IPS-18c (cell line): Measurements from ENCODE around the gene ATP5MG.
A peak's percentile ranks its signal among the peaks of the same experiment; 100 is the strongest.

Source experiments
- H3K4me3 ChIP-seq: 2 replicates; pipeline ENCODE4 v1.7.0; 2013; ENCODE audit warnings: low read depth, mild to moderate bottlenecking, low read length, moderate library complexity; ENCODE audit not compliant: insufficient read depth
- H3K9me3 ChIP-seq: one replicate; pipeline ENCODE4 v1.6.1; 2013; ENCODE audit warnings: mild to moderate bottlenecking, low read length, moderate library complexity; ENCODE audit not compliant: control insufficient read depth, insufficient read depth

The ATP5MG gene

DNA sequence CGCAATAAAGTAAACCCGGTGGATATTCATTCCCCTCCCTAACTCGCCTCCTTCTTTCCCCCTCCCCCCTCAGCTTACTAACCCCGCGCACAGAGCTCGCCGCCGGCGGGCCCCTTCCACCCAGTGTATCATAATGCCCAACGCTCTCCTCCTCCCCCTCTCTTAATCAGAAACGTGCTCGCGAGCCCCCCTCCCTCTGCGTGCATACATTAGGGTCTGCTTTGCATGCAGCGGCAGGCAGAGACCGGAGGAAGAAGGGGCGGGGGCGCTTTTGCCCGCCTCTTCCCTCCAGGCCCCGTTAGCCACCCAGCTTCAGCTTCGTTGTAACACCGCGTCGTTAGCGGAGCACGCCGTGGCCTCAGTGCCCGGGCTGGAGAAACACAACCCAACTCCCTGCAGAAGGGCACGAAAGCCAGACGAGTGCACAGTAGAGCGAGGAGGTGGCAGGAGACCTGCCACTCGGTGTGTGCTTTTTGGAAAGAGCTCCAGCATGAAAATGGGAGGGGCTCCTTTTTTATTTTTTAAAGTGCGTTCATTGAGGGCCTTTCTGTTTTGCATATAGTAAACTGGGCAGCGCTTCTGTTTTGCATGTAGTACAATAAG is 34.0 kb downstream of the ATP5MG start:
- Histone ChIP-seq H3K9me3 (no peaks in the 10 kb centered on the region), H3K4me3 (peak overlapping the region; percentile 87)

DNA sequence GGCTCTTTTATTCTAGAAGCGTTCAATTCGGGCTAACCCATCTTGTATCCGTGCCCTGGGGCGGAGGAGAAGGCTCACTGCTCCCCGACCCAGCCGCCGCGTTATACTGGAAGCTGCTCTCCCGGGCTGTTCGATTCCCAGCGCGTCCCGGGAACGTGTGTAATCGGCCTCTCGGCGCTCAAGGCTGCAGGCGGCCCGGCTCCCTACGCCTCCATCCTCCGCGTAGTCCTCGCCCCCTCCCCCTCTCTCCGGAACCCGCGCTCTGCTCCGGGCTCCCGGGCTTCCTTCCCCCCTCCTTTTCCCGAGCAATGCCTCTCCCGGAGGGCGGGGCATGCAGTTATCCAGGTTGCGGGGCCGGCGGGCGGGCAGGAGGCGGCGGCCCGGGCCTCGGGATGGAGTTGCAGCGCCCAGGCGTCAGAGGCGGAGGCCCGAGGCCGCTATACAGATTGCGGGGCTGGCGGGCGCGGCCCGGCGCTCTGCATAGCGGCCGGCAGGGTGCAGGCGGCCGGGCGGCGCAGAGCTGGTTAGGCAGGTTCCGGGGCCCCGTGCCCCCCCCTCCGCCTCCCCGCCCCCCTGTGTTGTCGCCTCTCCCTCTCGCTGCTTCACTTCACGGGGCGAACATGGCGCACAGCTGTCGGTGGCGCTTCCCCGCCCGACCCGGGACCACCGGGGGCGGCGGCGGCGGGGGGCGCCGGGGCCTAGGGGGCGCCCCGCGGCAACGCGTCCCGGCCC is 34.7 kb downstream of the ATP5MG start, which contains the start of gene KMT2A:
TSS of gene KMT2A (plus strand) at position 600 of the 732 bp plus-strand sequence. CDS start at position 621, 21 bp downstream.
- peak within 1 kb of the TSS; percentile 87 for H3K4me3 ChIP-seq
- H3K9me3 ChIP-seq: no peaks in the 10 kb centered on the region

DNA sequence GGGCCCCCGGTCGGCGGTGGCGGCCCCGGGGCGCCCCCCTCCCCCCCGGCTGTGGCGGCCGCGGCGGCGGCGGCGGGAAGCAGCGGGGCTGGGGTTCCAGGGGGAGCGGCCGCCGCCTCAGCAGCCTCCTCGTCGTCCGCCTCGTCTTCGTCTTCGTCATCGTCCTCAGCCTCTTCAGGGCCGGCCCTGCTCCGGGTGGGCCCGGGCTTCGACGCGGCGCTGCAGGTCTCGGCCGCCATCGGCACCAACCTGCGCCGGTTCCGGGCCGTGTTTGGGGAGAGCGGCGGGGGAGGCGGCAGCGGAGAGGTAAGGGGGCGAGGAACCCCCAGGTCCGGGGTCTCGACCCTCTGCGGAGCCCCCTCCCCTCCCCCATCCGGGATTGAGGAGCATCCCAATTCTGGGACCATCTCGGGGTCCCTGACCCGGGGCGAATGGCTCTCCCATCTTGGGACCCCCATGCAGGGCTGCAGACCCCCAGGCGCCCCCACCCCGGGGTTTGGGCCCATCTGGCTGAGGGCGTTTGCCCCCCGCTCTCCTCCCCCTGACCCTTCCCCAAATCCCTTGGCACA is 35.3 kb downstream of the ATP5MG start:
- Histone ChIP-seq H3K9me3 (no peaks in the 10 kb centered on the region), H3K4me3 (peak overlapping the region; percentile 83)

DNA sequence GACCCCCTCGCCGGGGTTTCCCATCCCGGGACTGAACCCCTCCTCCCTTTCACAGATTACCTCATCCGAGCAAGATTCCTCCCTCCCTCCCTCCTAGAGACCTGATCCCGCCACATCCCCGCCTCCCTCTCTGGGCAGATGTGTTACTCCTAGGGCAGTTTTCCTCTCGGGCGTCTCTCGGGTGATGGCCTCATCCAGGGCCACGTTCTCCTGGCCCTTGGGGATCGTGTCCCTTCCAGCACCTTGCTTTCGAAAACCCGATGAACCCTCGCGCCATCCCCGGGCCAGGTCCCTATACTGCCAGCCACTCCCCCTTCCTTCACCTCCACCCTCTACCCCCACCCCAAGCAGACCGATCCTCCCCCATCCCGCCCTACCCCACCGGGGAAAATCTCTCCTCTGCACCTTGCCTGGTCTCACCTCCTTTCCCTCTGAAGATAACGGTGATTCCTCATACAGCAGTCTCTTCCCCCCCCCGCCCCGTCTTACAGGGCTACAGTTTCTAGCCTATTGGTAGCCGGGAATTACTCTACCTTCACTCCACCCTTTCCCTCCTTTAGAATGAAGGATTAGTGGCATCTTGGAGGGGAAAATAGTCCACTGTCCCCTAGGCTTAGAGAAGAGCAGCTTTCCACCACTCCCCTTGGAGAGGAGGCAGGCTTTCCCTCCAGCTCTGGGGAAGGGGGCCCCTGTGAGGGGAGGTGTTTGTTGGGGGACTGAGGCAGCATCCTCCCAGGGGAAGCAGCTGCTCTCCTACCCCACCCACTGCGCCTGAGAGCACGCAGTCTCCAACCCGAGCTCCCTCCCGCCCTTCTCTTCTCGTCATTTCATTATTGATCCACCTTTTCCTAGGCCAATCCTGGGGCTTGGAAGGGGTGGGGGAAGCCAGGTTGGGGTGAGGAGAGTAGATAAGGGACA is 36.1 kb downstream of the ATP5MG start:
- peak overlapping the region; percentile 83 for H3K4me3 ChIP-seq
- no peaks in the 10 kb centered on the region for H3K9me3 ChIP-seq

DNA sequence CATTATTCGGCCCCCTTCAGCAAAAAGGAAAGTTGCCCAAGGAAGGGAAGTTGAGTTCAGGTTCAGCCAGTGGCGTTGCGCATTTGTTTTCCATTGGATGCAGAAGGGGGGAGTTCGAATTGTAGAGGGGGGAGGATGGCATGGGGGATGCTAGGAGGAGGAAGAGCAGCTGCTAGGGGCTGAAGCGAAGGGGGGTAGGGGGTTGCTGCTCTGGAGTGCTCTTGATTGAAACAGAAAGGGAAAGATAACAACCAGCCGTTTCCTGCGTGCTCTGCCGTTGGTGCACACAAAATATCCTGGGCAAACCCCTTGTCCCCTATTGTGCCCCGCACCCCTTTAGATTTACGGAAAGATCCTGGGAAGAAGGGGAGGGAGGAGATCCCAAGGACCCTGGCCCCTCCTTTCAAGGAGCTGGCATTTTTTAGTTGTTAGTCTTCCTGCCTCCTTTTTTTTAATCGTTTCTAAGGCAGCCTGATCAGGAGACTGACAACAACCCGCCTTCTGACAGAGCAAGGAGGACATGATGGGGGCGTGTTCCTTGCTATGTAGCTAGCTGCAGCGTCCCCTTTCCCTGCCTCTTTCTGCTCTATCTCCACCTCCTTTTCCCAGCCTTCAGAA is 37.0 kb downstream of the ATP5MG start:
- peak overlapping the region; percentile 83 for H3K4me3 ChIP-seq
- H3K9me3 ChIP-seq: no peaks in the 10 kb centered on the region

DNA sequence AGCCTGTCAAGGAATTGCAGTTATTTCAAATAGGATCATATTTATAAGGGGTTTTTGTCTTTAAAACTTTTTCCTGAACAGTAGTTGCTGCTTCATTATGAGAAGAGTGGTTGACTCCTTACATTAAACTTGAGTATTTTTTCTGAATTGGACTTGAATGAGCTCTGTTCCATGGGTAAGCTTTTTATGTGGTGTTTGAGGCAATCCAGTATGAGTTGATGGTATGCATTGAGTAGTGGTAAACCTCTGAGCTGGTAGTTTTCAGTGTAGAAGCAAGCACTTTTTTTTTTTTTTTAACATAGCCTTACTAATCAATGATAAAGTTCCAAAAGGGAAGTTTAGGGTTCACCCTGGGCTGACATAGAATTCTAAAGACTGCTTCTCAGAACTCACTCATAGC is 38.2 kb downstream of the ATP5MG start:
- Histone ChIP-seq H3K9me3 (no peaks in the 10 kb centered on the region), H3K4me3 (no peak overlapping the region)

DNA sequence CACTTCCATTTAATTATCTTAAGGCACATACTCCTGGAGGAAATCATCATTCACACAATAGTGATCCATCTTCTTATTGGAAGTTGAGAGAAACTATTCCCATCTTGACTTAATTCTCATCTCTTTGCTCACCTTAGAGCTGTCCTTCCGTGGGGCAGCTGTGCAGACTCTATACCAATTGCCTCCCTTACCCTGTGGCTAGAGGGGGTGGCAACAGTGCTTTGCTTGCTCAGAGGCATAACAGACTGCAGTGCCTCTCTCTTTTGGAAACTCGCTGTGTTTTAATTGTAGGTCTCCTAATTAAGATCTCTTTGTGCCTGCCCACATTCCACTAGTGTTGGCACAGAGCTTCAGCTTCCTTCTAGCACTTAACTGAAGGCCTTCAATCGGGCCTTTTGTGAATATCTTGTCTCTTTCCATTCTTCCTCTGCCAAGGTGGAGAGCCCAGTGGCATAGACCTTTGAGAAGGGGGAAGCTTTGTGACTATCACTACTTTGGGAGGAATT is 40.4 kb downstream of the ATP5MG start:
- no peak overlapping the region for H3K4me3 ChIP-seq
- no peaks in the 10 kb centered on the region for H3K9me3 ChIP-seq

DNA sequence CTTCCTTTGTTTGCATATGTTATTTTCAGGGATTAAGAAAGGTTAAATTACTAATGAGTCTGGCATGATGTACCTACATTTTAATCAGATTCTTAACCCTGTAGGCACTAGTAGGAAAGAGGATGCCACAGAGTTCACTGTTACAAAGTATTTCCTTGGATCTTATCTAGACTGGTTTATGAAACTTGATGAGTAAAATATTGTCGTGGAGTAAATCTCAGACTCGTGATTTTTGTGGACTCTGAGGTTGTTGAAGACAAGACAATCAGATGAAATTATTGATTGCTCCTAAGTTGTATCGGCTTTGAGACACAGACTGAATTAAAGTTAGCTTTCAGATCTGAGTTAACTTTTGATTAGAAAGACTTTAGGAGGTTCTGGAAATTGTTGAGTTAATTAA is 40.9 kb downstream of the ATP5MG start:
- no peaks in the 10 kb centered on the region for H3K9me3 ChIP-seq
- H3K4me3 ChIP-seq: no peak overlapping the region

DNA sequence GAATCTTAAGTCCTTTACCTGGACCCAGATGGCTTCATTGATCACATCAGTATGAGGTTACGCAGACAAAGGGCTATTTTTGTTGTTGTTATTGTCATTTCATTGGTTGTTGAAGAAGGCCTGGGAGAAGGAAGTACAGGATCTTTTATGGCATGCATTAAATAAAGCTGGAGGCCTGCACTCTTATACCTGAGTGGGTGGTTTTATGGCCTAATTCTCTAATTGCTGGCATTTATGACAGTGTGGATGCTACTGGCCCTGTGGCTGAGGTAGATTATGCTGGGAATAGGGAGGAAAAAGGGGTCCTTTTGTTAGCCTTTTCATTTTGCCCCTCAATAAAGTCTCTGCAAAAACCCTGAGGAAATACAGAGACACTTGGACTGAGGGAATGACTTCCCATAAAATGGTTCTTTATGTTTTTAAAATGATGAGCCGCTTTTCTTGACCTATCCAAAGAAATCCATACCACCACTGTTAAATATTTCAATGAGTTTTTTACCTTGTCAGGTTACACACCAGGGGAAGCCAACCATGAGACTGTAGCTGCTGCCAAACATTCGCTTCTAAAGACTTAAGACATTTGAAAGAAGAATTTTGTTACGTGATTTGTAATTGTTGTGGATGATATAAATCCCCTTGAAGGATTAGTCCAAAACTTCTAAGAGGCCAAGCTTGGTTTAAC is 41.6 kb downstream of the ATP5MG start:
- Histone ChIP-seq H3K4me3 (no peak overlapping the region), H3K9me3 (no peaks in the 10 kb centered on the region)

DNA sequence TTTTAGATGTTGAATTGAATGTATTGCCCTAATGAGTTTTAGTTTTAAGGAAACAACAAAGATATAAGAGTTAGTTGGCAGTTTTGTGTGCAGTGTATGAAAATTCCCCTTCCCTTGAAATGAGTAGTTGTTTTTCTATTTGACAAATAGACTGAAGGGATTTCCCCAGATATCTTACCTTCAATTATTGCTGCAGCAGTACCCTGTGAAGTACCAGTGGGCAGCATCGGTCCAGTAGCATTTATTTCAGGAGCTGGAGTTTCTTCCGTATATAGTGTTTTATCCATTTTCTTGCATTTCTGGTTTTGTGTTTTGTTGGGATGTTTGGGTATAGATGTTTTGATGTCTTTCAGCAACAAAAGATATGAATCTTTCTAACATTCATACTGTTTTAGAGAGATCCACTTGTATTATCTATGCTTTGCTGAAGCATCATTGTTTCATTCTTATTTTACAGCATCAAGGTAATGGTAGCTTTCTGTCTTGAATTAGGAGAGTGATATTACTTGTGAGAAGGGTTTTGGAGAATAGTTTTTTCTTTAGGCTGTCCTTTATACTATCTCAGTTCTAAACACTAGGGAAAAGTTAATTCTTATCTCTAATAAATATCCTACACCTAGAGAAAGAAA is 42.3 kb downstream of the ATP5MG start:
- no peaks in the 10 kb centered on the region for H3K9me3 ChIP-seq
- no peak overlapping the region for H3K4me3 ChIP-seq

DNA sequence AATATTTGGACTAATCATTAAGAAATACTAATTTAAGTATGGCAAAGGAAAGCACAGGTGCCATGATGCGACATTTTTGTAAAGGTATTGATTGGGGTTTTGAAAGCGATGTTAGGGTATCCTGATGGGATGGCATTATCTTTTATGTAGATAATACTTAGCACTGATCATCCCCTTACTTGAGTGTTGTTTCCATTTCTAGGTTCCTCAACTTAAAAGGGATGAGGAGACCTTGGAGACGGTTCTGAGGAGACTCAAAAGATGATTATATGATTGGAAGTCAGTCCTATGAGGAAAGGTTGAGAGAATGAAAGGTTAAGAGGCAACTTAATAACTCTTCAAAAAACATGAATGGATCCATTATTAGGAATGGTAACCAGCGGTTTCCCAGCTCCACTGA is 46.0 kb downstream of the ATP5MG start:
- H3K9me3 ChIP-seq: no peaks in the 10 kb centered on the region
- no peak overlapping the region for H3K4me3 ChIP-seq

DNA sequence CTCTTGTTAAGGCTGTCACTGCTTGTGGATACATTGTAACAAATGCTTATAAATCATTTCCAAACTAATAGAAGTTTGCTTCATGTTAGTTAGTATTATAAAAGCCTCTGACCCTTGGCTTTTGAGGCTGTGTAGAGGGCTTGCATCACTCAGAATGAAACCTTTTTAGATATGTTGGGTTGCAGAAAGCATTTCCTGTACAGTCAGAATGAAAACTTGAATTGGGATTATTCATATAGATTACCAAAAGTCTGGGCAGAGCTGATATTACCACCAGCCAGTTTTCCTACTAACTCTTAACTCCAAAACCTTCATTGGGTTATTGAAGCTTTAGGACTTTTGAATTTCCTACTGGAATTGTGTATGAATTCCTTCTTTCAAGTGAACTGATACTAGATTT is 46.9 kb downstream of the ATP5MG start:
- Histone ChIP-seq H3K9me3 (no peaks in the 10 kb centered on the region), H3K4me3 (no peak overlapping the region)

DNA sequence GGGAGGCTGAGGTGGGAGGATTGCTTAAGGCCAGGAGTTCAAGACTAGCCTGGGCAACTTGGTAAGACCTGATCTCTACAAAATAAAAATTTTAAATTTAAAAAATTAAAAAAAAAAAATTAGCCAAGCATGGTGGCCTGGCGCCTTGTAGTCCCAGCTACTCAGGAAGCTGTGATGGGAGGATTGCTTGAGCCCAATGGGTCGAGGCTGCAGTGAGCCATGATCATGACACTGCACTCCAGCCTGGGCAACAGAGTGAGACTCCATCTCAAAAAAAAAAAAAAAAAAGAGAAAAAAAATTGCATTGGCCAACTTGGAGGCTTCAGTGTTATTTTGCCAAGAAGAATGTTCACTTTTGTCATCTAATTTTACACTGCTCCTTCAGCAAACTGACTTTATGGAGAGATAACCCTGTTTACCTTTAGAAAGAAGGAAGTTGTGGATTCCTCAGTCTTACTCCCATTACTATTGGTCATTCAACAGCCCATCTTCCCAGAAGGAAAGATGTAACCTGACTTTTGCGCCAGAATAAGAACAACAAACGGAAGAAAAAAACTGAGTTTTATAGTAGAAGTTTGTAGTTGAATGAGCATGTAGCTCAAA is 48.0 kb downstream of the ATP5MG start:
- Histone ChIP-seq H3K4me3 (no peak overlapping the region), H3K9me3 (no peaks in the 10 kb centered on the region)

DNA sequence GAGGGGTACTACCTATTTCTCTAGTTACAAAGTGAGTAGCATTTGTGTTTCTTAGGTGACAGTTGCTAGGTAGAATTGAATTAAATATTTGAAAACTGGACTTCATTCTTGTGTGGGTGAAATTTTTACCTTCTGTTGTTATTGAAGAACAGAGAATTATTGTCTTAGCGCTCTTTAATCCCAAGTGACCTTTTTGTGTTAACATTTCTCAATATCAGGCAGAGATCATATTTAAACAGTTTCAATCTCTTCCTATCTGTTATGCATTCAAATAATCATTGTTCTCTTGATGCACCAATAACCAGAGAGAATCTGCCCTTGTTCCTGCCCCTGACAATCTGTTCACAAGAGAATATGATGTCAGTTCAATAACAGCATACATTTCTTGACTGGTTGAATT is 49.0 kb downstream of the ATP5MG start:
- H3K9me3 ChIP-seq: no peaks in the 10 kb centered on the region

More for the DNA sequence above, 49.0 kb downstream of the ATP5MG start:
- H3K4me3 ChIP-seq: no peak overlapping the region
